Activated T-cell treated with anti-CD3 and anti-CD28 coated beads for 1 hour (primary cell): ENCODE results near the gene TASP1.

Experiments used
- DNase-seq: peaks from one replicate; pipeline ENCODE4 v3.0.0-alpha.2; 2020; ENCODE audit warnings: low read depth

TASP1 gene

GRCh38 chr20:13571662-13572061 is 67.1 kb downstream of the TASP1 start:
- DNase-seq = no peak

GRCh38 chr20:13567663-13568062 is 71.1 kb downstream of the TASP1 start:
- DNase-seq = no peak

DNA sequence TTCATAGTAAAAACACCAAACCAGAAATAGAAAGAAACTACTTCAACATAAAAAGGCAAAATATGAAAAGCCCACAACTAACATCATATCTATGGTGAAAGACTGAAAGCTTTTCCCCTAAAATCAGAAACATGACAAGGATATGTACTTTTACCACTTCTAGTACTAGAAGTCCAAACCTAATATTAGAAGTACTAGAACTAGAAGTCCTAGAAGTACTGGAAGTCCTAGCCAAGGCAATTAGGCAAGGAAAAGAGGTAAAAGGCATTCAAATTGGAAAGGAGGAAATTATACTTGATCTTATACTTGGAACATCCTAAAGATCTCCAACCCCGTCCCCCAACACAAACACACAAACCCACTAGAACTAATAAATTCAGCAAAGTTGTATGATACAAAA is 74.9 kb downstream of the TASP1 start:
- DNase-seq = no peak

- no peak for DNase-seq
These were observed 84.0 kb downstream of the TASP1 start for GRCh38 chr20:13554706-13555105.

DNA sequence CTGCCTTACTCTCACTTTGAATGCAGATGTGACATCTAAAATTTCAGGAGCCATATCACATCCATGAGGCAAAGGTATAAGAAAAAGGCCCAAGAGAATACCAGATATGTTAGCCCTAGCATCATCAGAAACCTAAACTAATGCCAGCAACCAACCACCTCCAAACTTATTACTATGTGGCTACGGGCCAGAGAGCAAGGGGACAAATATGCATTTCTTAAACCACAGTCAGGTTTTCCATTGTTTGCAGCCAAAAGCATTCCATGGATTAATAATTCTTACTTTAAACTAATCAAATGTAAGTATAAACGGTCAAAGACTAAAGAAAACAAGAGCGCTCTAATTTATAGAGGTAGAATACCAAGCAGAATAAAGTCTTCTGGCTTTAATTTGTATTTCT is 84.7 kb downstream of the TASP1 start:
- no peak for DNase-seq

- DNase-seq = no peak
These were observed 86.7 kb downstream of the TASP1 start for GRCh38 chr20:13552061-13552460.

DNA sequence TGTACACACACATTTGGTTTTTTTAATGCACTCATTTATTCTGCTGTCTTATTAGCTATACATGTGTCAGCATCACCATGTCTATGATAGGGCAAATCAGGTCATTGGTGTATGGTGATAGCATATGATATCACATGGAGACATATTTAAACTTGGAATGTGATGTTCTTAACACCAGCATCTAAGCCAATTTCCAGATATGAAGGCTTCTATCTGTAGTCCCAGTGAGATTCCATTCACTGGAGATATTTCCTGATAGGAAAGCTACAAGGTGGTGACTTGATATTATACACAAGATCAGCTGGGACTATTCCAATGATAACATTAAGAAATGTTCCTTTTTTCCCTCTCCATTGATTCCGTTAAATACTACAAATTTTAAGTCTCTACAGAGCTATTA is 89.3 kb downstream of the TASP1 start:
- no peak for DNase-seq

GRCh38 chr20:13546497-13547131 is 92.1 kb downstream of the TASP1 start:
- DNase-seq = peak; percentile 61

DNA sequence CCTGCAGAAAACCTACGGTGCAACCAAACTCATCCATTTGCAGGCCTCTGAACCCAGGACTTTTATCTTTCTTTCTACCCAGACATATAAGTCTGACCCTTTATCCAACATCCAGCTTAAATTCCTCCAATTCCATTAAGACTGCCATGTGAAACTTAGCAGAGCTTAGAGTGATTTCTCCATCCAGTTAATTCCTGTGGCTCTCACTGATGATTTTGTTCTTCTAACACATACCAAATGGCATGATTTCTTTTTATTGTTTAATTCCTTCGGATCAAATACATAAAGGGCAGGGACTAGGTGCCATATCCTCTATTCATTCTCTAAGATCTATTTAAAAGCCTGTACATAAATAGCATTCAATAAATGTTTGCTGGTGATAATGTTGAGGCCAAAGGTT is 92.9 kb downstream of the TASP1 start:
- no peak for DNase-seq

- no peak for DNase-seq
These were observed 94.9 kb downstream of the TASP1 start for GRCh38 chr20:13543783-13544182.

- no peak for DNase-seq
These were observed 103.1 kb downstream of the TASP1 start for GRCh38 chr20:13535627-13536026.

DNA sequence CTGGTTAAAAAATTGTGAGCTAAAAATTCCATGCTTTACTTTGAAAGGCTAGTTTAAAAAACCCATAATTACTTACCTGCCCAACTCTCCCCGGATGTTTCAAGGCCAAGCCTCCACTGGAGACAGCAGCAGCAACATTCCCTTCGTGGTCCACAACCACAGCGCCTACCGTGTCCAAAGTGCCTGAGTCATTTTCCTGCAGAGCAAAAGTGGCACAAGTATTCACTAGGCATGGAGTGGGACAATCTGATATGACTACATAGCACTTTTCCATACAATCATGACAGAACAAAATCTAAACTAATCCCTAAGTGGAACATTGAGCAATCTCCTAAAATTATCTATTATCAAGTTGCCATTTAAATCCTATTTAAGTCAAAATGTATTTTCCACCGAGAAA is 104.8 kb downstream of the TASP1 start:
- DNase-seq = no peak

DNA sequence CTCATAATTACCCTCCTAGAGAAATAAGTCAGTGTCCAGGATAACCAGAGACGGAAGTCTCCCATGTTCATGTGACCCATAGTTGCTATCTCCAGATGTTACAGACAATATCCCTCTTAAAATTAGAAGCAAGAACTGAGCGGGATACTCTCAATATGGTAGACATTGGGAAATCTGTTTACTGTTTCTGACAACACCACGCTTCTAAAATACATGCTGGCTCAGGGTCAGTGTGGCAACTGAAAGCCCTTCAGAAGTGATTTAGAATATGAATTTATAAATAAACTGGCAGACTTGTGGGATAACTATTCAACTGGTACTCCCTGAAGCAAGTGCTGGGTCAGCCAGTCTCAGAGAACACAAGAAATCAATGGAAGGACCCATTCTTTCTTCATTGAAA is 108.6 kb downstream of the TASP1 start:
- DNase-seq = no peak

- no peak for DNase-seq
These were observed 112.2 kb downstream of the TASP1 start for GRCh38 chr20:13526551-13526950.

GRCh38 chr20:13525225-13525940 is 113.3 kb downstream of the TASP1 start:
- no peak for DNase-seq

- DNase-seq = no peak
These were observed 114.4 kb downstream of the TASP1 start for GRCh38 chr20:13524339-13524738.

DNA sequence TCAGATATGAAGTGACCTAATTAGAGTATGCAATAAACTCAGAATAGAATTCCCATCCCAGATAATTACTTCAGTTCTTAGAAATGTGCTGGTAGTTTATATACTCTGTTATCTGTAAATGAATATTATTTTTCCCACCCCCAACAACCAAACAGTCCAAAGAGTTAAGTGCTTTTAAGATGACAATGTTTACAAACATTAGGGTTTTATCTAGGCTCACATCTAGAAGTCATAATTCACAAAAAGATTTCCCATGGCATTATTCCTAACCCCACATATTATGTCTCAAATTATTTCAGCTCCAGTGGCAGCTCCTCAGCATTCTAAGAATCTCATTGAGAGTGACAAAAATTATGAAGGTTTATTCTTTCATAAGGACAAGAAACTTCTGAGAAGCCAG is 120.9 kb downstream of the TASP1 start:
- no peak for DNase-seq

DNA sequence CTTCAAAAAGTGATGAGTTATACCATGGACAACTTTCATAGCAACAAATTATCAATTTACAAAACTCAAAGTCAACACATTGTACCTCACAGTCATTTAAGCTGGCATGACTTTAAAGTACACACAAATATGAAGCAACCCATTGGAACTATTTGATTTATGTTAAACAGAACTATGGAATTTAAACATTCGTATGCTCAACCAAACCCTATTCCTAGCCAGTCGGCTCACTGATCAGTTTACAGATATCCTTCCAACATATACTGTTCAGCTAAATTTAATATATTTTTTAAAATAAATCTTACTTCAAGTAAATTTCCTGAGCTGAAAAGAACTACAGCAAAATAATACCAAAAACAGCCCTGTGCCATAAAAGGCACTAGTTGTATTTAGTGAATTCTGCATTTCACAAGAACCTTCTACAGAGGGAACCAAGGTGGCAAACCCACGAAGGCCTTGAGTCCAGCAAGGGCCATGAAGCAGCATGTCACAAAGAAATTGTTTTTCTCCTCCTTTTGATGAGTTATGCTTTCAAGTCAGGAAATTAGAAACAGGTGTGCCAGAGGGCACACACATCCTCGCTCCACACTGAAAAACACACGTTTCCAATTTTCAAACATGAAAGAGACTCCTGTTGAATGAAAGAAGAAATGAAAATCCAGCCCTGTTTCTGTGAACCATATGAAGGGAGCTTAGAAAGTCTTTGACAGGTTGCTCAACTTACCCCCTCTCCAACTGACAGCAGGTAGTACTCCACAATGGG is 122.8 kb downstream of the TASP1 start:
- DNase-seq = no peak

GRCh38 chr20:13515291-13515690 is 123.4 kb downstream of the TASP1 start:
- no peak for DNase-seq

DNA sequence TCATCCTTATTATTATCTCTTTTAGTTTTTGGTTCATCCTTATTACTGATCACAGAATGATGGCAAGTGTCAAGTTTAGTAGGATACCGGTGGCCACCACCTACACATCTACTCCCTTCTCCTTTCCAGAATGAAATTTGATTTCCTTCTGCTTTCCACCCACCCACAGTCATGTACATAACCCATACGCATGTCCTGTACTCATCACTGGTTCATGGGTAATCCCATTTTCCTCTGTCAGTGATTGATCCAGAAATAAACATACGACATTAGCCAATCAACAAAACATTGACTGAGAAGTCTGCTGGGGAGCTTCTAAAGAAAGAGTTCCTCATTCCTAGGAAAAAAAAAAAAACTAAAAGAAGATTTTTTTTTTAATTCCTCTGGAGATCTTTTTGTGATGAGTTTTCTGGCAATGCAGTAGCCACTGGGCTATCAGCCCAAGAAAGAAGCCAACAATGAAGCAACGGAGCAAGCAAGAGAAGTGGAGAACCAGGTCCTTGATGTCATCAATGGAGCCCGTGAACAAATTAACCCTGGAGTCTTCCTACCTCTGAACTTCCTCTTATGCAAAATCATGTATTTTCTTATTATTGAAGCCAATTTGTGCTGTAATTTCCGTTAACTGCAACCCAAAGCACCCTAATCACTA is 127.8 kb downstream of the TASP1 start:
- DNase-seq = no peak

GRCh38 chr20:13507646-13508045 is 131.1 kb downstream of the TASP1 start:
- no peak for DNase-seq

DNA sequence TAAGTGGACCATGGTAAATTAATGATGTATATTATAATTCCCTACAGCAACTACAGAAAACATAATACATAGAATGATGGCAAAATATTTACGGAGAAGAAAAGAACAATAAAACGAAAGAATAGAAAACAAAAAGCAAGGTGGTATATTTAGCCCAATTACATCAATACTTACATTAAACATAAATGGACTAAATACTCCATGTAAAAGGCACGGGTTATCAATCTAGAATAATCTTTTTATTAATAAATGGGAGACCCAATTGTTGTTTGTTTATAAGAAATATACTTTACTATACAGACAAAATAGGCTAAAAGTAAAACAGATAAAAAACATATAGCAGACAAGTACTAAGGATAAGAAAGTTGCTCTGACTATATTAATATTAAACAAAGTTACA is 137.2 kb downstream of the TASP1 start:
- DNase-seq = no peak

GRCh38 chr20:13494019-13494418 is 144.7 kb downstream of the TASP1 start:
- no peak for DNase-seq
